DMS153 treated with DMSO at 0.1 percent for 48 hours (cell line): ENCODE measurements around the gene OLAH.
"Not testable (repeated sequence)": the region's sequence is repeated elsewhere in the genome, so short reads cannot be mapped to it uniquely, and the experiment has no call there.

ENCODE experiments used
- DNase-seq: peaks from one replicate; lab custom pipeline; 2025; ENCODE audit not compliant: unreplicated experiment; lab: John Stamatoyannopoulos, UW

Gene OLAH

DNA sequence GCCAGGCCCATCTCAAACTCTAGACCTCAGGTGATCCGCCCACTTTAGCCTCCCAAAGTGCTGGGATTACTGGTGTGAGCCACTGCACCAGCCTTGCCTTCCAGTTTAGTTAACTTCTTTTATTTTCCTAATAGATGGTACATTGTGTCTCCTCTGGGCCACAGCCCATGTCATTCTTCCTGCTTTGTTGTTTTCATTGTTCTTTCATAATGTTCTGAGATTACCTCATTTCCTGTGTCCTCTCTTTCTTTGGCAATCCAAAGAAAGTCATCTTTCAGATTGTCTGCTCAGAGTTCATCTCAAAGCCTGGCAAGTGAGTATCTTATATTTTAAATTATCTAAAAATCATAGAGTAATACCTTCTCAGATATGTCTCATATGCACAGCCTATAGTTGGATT is at the start of gene OLAH:
TSS of gene OLAH (plus strand) at position 270 of the 400 bp plus-strand sequence. CDS start 3,346 bp downstream, outside the sequence.
- DNase-seq: no peak

DNA sequence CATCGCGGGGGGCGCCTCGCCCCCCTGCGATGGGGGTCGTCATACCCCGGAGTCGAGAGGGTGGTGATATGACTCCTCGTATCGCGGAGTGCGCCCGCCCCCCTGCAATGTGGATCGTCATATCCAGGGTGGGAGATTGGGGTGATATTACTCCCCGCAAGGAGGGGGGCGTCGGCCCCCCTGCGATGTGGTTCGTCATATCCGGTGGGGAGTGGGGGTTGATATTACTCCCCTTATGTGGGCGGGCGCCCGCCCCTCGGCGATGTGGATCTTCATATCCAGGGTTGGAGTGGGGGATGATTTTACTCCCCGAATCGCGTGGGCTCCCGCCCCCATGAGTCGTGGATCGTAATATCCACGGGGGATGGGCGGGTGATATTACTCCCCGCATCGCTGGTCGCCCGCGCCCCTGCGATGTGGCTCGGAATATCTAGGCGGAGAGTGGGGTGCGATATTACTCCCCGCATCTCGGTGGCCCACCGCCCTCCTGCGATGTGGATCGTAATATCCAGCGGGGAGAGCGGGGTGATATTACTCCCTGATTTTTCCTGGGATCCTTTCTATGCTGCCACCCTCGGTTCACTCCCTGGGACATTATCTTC is 47.7 kb upstream of the OLAH start:
- no peak for DNase-seq

DNA sequence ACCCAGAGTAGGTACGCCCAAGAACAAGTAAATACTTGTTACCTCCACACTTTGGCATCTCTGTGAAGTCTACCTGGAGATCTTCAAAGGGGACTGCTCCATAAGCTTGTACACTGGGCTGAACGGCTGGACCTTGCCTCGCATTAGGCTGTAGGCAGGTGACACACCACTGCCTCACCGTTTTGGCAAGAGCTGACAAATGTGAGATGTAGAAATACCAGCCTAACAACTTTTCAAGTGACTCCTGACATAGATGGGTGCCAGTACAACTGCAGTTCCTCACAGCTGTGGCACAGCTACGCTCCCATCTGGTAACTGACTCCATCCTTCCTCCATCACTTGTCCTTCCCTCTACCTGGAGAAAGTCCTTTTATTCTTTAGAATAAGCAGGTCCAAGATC is 30.2 kb upstream of the OLAH start:
- not testable (repeated sequence) for DNase-seq

DNA sequence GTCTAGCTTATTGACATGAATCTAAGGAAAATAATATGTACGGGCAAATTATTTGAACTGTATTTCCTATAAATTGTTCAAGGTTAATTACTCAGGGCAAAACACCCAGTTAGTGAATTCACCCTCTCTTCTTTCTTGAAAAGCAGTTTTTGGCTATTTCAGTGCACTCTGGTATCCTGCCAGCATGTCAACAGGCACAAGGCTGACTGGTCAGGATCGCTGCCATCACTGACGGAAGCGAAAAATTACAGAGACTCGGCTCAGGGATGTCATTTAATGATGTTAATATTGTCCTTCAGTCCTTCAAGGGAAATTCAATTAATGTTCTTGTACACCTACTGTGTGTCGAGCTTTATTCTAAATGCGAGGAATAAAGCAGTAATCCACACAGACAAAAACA is 28.3 kb upstream of the OLAH start:
- DNase-seq: no peak

DNA sequence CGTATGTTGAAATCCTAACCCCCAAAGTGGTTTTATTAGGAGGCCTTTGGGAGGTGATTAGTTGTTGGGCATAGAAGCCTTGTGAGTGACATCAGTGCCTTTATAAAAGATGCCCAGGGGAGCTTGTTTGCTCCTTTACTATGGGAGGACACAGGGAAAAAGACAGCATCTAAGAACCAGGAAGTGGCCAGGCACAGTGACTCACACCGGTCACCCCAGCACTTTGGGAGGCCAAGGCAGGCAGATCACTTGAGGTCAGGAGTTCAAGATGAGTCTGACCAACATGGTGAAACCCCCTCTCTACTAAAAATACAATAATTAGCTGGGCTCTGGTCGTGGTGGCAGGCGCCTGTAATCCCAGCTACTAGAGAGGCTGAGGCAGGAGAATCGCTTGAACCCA is 22.8 kb upstream of the OLAH start:
- not testable (repeated sequence) for DNase-seq

DNA sequence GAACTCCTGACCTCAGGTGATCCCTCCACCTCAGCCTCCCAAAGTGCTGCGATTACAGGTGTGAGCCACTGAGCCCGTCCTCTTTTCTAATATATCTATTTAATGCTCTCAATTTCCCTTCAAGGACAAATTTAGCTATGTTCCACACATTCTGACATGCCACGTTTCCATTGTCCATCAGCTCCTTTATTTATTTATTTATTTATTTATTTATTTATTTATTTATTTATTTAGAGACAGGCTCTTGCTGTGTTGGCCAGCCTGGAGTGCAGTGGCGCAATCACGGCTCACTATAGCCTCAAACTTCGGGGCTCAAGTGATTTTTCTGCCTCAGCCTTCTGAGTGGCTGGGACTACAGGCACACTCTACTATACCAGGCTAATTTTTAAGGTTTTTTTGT is 20.7 kb upstream of the OLAH start:
- not testable (repeated sequence) for DNase-seq

DNA sequence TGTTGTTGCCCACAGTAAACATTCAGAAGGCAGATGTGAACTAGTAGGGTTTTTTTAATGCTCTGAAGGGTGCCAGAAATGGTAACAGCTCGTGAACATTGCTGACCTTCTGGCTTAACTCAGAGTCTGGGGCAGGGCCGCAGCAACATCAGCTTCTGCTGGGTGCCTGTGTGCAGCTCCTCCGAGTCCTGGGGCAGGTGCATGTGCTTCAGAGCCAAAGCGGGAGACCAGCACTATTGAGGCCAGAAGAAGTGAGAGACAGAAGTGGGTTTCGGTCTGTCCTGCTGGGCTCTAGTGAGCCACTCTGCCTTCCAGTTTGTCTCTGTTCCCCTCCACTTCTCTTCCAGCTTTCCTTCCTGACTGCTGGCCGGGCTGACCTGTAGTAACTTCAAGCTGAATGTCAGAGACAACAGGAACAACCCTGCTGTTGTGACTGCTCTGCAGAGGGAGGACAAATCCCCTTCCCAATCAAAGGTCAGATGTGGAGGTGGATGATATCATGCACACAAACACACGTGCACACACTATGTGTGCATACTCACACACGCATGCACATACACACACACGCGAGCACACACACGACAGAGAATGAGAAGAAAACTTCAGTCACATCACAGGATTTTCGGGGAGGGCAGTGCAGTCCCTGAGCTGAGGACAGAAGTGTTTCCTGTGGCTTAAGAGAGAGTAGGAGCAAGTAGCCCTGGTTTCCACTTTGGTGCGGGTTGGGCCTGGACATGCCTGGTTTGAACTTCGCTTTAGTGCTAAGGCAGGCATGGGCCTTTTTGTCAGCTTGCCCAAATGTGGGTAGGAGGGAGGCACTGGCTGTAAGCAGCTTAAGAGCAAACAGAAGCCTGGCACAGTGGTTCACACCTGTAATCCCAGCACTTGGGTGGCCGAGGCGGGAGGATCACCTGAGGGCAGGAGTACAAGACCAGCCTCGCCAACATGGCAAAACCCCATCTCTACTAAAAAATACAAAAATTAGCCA is 19.4 kb upstream of the OLAH start:
- DNase-seq: not testable (repeated sequence)

DNA sequence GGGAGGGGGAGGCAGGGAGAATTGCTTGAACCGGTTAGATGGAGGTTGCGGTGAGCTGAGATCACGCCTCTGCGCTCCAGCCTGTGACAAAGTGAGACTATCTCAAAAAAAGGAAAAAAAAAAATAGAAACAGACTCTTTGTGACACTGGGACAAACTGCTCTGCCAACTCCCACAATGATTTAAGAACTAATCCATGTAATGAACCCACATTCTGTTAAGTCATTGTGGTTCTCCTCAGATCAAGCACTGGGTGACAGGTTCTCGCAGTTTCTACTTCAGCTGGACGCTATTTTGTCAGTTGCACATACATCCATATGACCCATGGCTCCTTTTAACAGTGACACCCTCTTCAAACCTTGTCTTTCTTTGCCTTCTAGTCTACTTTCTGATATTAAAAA is 18.7 kb upstream of the OLAH start:
- not testable (repeated sequence) for DNase-seq

DNA sequence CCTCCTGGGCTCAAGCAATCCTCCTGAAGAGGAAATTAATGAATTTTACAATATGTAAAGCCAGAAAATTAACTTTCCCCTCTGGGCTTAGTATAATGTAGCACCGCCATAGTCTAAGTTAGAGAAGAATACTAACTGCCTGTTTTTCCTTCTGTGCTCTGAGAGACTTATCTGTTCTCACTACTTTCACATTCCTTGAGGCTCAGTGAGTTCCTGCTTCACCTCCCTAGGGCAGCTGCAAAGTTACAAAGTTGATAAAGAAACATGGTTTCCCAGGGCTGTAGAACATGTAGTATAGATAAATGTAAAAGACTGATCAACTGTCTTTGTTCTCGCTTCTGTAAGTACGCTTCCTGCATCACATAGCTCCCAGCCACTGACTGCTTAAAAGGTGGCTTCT is 16.0 kb upstream of the OLAH start:
- no peak for DNase-seq

DNA sequence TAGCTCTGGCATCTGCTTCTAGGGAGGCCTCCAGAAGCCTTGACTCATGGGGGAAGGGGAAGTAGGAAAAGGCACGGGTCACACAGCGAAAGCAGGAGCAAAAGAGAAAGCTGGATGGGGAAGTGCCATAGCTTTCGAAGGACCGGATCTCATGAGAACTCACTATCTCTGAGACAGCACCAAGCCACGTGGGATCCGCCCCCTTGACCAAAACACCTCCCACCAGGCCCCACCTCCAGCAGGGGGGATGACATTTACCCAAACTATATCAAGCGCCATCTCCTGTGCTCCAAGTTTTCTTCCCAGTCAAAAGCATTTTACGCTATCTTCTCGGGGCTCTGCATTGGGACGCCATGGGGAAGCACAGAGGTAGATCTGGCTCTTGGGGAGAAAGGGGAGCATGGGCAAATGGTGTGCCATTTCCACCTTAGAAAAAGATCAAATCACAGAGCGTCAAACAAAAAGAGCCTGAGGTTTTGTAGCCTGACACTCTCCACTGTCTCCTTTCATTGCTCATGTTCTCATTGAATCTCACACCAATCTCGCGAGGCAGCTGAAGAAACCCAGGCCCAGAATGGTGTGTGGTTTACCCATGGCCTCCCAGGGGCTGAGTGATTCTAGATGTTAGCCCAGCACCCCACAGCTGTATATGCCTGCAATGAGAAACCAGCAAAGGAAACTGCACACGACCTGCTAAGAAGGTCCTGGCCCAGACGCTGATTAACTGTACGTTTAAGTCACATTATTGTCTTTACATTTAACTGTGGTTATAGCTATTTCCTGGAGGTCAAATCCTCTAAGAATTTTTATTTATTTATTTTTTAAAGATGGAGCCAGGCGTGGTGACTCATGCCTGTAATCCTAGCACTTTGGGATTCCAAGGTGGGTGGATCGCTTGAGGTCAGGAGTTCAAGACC is 8.1 kb upstream of the OLAH start:
- no peak for DNase-seq

DNA sequence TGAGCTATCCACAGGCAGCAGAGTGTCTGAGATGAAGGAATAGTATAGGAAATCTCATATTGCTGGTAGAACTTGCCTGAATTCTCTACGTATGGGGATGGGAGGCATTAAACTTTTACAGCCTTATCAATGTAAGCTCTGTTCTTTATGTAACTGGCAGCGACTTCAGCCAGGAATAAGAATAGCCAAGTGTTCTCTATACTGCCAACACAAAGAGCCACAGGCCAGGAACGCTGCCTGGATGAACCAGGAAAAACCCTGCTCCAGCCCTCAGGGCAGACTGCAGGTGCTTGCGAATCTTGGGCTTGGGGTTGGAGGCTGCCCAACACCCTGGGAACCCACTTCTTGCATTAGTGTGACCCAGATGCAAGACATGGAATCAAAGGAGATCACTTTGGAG is 6.1 kb upstream of the OLAH start:
- DNase-seq: no peak

DNA sequence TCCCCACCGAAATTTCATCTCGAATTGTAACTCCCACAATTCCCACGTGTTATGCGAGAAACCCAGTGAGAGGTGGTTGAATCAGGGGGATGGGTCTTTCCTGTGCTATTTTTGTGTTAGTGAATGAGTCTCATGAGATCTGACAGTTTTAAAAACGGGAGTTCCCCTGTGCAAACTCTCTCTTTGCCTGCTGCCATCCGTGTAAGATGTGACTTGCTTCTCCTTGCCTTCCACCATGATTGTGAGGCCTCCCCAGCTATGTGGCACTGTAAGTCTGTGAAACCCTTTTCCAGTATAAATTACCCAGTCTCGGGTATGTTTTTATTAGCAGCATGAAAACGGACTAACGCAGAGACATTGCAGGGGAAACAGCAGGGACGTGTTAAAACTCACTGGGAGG is 5.3 kb upstream of the OLAH start:
- no peak for DNase-seq

DNA sequence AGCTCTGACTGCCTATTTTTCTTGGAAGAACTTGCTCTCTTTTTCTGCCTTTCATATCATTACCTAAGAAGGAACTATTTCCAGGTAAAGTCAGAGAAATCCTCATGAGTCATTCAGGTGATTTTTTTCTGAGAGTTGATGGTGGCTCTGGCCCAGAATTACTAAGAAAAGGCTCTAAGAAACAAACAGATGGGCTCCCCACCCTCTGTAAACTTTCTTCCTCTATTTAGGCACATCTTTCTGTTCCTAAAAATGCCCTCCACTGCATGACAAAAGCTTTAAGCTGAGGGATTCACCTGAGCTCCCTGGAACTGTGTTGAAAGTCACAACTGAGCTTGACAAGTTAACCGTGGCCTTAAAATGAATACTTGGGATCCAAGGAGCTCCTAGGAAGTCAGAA is 1.6 kb downstream of the OLAH start:
- no peak for DNase-seq

DNA sequence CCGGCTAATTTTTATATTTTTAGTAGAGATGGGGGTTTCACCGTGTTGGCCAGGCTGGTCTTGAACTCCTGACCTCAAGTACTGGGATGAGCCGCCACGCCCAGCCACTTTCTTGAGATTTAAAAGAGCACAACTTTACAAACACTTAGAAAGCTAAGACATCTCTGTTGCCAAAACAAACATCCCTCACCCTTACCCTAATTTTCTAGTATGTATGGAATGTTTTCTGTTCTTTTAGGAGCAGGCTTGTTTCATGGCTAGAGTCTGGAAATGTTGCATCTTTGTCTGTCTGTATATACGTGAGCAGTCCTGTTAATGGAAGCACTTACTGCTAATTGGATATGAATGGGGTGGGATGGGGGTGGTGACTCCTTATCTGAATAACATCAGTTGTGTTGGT is 2.9 kb downstream of the OLAH start:
- no peak for DNase-seq

DNA sequence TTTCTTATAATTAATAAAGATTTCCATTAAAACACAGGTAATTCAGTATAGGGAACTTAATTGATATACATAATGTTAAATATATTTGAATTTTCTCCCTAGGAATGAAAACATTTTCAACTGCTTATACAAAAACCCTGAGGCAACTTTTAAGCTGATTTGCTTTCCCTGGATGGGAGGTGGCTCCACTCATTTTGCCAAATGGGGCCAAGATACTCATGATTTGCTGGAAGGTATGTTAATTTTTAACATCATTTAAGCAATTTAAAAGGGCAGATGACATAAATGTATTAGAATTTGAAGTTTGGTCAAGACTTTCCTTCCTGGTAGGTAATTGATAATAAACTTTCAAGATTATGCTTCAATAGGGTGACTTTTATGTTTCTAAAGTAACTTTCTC is 5.8 kb downstream of the OLAH start:
- no peak for DNase-seq

DNA sequence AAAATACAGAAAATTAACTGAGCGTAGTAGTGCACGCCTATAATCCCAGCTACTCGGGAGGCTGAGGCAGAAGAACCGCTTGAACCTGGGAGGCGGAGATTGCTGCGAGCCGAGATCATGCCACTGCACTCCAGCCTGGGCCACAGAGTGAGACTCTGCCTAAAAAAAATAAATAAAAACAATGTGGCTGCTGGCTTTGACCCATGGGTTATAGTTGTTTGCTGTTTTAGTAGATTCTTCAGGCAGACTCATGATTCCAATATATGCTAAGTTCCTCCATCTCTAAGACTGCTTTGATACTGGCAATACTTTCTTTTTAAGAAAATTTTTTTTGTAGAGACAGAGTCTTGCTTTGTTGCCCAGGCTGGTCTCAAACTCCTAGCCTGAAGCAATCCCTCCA is 8.4 kb downstream of the OLAH start:
- no peak for DNase-seq

DNA sequence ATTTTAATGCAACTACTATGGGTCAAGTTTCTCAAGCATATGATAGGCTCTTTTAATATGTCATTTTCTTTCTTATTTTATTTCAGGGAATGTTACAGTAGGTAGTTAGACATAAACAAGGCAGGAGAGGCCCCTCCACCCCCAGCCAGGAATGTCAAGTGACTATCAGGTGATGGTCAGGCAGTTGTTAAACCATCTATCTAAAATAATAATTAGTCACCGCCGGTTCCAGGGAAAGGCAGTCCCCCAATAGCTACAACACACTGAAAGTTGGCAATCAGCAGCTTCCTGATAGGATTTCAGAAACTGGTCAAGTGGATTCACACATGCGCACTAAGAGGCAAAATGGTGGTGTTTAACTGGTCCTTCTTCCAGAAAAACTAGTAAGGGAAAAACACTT is 9.3 kb downstream of the OLAH start:
- no peak for DNase-seq

DNA sequence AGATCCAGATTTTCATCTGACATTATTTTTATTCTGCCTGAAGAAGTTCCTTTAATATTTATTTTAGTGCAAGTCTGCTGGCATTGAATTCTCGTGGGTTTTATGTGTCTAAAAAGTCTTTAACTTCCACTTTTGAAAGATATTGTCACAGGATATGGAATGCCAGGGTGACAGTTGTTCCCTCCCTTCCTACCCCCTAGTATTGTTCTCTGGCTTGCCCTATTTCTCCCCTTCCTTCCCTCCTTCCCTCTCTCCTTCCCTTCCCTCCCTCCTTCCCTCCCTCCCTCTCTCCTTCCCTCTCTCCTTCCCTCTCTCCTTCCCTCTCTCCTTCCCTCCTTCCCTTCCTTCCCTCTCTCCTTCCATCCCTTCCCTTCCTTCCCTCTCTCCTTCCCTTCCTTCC is 14.9 kb downstream of the OLAH start:
- DNase-seq: no peak

DNA sequence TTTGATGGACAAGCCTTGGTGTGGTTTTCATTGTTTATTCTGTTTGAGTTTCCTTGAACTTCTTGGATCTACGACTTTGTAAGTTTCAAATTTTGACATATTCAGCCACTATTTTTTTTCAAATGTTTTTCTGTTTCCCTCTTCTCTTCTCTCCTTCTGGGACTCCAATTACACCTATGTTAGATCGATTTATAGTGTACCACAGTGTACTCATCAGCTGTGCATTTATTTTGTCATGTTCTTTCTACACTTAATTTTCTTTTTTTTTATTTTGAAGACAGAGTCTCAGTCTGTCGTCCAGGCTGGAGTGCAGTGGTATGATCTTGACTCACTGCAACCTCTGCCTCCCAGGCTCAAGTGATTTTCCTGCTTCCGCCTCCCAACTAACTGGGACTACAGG is 16.2 kb downstream of the OLAH start:
- no peak for DNase-seq

DNA sequence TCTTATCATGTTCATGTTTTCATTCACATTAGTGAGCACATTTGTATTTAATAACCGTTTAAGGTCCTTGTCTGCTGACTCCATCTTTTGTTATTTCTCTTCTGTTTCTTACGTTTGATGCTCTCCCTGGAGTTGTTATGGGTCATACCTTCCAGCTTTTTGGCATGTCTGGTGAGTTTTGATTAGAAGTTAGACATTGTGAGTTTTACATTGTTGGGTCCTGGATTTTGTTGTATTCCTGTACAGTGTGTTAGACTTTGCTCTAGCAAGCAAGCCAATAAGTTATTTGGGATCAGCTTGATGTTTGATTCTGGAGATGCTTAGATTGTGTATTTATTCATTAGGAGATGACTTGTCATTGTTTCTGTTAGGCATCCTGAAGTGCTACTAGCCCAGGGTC is 16.9 kb downstream of the OLAH start:
- DNase-seq: no peak

DNA sequence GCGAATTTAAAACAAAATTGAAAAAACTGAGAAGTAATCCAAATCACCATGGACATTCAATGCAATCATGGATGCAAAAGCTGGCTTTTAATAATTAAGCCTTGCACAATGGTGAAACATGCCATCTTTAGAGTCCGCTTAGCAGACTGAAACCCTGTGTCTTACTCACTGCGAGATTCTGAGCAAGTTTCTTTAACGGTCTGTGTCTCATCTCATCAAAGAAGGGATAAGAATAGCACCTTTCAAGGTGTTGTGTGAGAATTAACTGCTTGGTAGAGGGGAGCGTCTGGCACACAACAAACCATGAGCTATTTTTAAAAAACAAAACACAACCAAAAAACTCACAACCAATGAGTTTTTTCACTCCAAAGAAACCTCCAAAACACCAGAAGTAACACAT is 23.4 kb downstream of the OLAH start:
- no peak for DNase-seq
